T-helper 22 cell (primary cell): ENCODE measurements around the gene MS4A7.

Source experiments
- DNase-seq: peaks from one replicate; pipeline ENCODE4 v3.0.0-alpha.2; 2020; ENCODE audit warnings: low read depth

Gene MS4A7

GRCh38 chr11:60371386-60371785 is 6.9 kb upstream of the MS4A7 start:
- DNase-seq: no peak

DNA sequence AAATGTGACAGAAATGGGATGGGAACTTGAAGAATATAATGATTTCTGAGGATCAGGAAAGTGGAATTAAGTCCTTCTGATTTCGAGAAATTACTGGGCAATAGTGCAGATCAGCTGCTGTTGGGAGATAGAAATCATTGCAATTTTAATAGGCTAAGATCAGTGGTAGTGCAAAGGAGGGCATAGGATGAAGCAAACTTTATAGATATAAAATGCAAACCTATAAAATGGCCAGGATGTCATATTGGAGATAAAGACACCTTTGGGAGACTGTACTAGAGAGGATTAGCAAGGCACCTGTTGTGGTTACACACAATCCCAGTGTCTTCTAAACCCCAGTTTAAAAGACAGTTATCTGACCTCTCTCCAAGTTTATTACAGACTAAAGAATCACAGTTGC is 6.5 kb upstream of the MS4A7 start:
- DNase-seq: no peak

DNA sequence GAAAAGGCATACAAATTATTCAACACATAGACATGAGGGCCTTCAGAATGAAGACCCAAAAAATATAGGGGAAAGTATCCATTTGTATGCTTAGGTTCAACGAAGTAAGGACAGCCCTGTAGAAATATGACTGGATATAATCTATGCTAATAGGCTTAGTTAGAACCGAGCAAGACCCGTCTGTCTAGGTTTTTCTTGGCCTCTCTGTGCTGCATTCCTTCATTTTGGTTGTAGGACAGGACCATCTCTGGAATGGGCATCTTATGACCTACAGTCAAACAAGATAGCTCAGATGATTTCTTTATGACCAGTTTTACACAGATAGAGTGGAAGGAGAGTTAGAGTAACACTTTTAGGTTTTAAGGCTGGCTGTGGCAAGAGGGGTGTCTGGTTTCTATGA is 5.6 kb upstream of the MS4A7 start:
- no peak for DNase-seq

- DNase-seq: no peak
These were observed 3.0 kb upstream of the MS4A7 start for GRCh38 chr11:60375316-60375715.

DNA sequence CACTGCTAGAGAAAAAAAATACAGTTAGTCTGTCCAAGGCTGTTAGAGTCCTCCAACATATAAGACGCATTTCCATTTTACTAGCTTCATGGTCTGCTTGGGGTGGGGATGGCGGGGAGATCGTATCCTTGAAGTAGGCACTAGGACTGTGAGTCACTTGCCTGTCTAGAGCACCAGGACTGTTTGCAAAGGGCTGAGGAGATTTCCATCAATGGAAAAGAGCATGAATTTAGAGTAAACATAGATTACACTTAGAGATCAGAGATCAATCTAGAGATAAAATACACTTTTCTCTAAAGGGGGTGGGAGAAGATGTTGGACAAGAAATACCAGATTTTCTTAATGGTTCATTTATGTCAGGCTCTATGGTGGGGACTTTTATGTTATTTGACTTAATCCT is 1.7 kb upstream of the MS4A7 start:
- DNase-seq: no peak

- DNase-seq: no peak
These were observed 763 bp upstream of the MS4A7 start for GRCh38 chr11:60377401-60378136.

DNA sequence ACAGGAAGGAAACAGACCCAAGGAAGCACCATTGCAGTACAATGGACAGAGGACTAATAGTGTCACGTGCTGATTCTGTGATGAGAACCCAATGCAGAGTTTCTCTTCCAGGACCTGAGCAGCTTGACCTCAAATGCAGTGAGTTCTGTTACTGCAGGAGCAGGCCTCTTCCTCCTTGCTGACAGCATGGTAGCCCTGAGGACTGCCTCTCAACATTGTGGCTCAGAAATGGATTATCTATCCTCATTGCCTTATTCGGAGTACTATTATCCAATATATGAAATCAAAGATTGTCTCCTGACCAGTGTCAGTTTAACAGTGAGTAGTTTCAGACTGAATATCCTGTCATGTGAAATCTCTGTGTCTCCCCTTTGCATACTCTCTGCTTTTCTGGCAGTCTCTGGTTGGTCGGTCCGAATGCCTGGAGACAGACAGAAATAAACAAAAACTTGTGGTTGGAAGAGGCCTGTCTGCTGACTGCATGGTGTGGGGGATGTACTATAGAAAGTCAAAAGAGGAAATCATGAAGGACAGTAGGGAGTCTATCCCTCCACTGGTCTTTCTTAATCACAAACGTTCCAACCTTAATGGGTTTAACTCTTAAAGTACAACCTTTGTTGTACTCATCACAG is 11.1 kb downstream of the MS4A7 start:
- DNase-seq: no peak

GRCh38 chr11:60390419-60390818 is 12.1 kb downstream of the MS4A7 start:
- no peak for DNase-seq

DNA sequence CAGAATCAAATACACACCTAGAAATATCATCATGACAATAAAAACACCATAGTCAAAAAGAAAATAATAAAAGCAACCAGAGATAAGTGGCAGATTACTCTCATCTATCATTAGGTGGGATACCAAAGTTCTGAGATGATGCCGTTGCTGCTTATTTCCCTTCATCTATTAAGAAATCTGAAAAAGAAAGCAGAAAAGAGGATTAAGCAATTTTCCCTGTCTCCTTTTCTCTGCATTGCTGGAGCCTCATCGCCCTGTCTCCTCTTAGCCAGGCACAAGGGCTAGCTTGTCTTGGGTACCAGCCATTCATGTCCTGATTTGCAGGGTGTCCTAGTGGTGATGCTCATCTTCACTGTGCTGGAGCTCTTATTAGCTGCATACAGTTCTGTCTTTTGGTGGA is 14.0 kb downstream of the MS4A7 start:
- DNase-seq: no peak

DNA sequence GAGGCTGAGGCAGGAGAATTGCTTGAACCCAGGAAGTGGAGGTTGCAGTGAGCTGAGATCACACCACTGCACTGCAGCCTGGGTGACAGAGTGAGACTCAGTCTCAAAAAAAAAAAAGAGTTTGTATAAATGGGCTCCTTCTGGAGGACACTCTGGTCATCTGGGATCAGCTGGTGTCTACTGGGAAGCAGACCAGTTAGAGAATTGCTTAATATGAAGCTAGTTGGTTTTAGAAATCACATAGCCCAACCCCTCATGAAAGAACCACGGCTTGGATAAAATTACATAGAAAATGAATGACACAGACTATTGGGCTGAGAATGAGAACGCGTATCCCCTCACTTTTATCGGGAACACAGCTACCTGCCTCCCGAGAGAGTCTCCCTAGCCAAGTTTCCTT is 14.7 kb downstream of the MS4A7 start:
- DNase-seq: no peak

- DNase-seq: no peak
These were observed 16.5 kb downstream of the MS4A7 start for GRCh38 chr11:60394666-60395380.

DNA sequence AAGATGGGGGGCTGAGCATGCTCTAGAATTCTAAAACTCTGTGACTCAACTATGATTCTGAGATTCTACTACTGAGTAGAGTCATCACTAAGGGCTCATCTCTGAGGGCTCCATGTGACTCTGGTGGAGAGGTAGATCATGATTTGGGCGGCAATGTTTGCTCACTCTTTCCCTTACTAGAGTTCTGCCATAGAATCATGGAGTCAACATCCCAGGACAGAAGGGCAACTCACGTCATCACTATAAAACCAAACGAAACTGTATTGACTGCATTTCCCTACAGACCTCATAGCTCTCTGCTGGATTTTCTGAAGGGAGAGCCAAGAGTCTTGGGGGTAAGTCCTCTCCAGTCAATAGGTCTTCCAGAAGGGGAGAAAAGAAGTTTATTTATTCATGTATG is 18.1 kb downstream of the MS4A7 start, which contains the start of gene MS4A14:
Gene MS4A14 (plus strand): TSS at position 78 of the 400 bp plus-strand sequence. CDS start 120 bp downstream, at position 198.
- DNase-seq: no peak

DNA sequence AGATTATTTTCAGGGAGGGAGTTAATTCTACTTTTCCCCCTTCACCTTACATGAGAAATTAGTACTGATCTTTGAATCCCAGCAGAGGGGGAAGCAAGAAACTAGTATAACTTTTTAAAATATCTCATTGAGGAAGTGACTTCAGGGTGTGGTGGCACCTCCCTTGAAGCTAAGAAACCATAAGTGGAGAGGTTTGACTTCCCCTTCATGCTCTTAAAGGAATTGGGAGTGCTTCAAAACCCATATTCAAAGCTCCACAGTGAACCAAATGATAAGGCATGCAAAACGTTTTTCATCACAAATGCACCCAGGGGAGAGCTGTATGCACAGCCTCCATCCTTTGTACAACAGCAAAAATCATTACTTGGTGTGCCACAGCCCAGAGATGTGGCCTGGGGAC is 18.5 kb downstream of the MS4A7 start:
- no peak for DNase-seq

- no peak for DNase-seq
These were observed 41.7 kb downstream of the MS4A7 start for GRCh38 chr11:60420015-60420414.

DNA sequence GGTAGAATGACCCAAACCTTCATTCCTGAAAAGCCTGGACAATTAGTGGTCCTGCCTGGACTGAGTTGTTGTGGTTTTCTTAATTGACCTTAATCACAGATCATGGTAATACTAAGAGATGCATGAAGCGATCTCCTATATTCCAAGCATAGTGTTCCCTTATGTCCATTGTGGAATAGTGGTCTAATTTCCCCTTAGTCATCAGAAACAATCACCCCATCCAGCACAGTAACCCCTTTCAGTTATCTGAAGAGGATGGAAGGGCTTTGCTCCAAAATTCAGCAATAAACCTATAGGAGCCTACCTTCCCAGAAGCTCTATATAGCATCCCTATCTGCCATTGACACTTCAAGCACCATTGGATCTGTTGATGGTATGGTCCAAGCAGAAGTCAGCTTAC is 44.3 kb downstream of the MS4A7 start:
- no peak for DNase-seq

- no peak for DNase-seq
These were observed 50.2 kb downstream of the MS4A7 start for GRCh38 chr11:60428517-60428916.

- DNase-seq: no peak
These were observed 50.9 kb downstream of the MS4A7 start, which contains the start of gene MS4A5 for GRCh38 chr11:60429272-60429671. Gene MS4A5, plus strand, starts transcription at chr11:60429572. Its CDS starts 103 bp downstream, at chr11:60429675.

- no peak for DNase-seq
These were observed 52.9 kb downstream of the MS4A7 start for GRCh38 chr11:60431251-60431650.

DNA sequence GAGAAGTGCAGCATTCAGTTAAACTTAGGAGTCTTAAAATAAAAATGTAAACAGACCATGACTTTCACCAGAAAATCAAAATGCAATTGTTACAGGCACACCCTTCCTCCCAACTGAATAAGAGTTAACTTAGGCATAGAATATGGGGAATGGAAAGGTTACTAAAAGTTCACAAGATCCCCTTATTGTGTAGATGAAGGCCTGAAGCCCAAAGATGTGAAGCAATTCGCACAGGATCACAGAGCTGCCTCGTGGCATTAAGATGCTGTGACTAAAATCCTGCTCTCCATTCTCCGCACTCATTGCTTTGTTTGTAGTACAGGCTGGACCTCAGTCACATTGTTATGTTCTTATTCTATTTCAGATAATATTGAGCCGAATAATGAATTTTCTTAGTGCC is 55.1 kb downstream of the MS4A7 start:
- DNase-seq: no peak
